ENCODE measurements around the gene FBF1. TPM values are rescaled to one million over a fixed set of nuclear protein-coding genes. Genes with fewer than 3 reads are reported as not detected.
"Not testable (repeated sequence)": the region's sequence is repeated elsewhere in the genome, so short reads cannot be mapped to it uniquely, and the experiment has no call there.

Gene FBF1
- 12.2 TPM for polyA plus RNA-seq (ENCODE audit: insufficient read length)
- long read RNA-seq, donor 1, result 0 reads
- long read RNA-seq, donor 2, result 0 reads
- long read RNA-seq, donor 3, result 0 reads
- long read RNA-seq, donor 4, result 0 reads
- long read RNA-seq, donor 5, result 0 reads
- long read RNA-seq, donor 6, result 0 reads
- long read RNA-seq, donor 7, result 0 reads
- long read RNA-seq, donor 8, result 0 reads

DNA sequence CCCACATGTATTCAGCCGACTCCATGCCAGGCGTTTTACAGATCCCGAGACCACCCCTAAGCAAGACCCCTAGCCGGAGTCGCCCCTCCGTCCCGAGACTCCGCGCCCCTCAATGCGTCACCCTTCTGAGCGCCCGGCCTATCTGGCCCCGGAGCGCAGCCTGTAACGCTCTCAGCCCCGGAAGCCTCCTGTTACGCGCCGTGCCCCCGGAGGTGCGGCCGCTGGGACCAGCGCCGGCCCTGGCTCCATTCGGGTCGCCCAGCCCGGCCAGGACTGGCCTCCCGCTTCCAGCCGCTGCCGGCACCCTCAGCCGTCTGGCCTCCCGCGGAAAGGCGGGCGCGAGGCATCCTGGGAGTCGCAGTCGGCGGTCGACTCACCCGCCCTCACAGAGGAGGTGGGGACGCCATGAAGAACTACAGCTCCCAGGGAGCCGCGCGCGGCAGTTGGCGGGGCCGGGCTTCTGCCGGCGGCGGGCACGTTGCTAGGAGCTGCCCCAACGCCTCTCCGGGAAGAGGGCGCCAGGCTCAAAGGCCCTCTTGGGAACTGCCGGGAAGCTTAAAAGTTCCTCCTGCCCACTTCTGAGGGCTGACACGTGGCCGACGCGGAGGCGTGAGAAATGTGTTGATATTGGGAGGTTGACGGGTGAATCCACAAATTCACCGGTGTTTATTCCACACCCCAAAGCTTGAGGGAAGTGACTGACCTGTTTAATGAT lies at the start of gene FBF1:
TSS of gene FBF1 (minus strand) at position 316 of the 715 bp plus-strand sequence. CDS start 2,893 bp downstream, outside the sequence.
- peak; percentile 91 for DNase-seq

GRCh38 chr17:75987041-75987440 lies 46.2 kb upstream of the FBF1 start:
- DNase-seq, result no peak

- no peak for DNase-seq
Observed at GRCh38 chr17:75985986-75986385, 45.1 kb upstream of the FBF1 start.

DNA sequence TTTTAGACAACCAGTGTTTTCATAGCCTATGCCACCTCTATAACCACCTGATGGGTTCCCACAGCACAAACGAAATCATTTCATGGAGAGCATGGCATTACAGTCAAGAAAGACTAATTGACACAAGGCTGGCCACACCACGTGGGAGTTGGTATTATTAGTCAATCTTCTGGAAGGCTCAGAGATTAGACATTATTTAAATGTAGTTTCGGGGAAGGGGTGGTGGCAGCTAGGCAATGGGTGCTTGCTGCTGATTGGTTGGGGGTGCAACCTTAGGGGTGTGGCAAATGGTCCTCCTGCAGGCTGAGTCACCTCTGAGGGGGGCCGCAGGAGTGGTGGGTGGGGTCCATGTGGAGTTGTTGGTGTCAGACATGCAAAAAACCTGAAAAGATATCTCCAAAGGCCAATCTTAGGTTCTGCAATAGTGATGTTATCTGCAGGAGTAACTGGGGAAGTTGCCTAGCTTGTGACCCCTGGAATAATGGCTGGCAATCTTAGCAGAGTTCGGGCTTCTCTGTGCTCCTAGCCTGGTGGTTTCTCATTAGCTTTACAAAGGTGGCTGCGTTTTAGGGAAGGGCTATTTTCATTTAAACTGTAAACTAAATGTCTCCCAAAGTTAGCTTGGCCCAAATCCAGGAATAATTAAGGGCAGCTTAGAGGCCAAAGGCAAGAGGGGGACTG lies 42.8 kb upstream of the FBF1 start:
- no peak for DNase-seq

- no peak for DNase-seq
Observed at GRCh38 chr17:75981019-75981615, 40.3 kb upstream of the FBF1 start.

DNA sequence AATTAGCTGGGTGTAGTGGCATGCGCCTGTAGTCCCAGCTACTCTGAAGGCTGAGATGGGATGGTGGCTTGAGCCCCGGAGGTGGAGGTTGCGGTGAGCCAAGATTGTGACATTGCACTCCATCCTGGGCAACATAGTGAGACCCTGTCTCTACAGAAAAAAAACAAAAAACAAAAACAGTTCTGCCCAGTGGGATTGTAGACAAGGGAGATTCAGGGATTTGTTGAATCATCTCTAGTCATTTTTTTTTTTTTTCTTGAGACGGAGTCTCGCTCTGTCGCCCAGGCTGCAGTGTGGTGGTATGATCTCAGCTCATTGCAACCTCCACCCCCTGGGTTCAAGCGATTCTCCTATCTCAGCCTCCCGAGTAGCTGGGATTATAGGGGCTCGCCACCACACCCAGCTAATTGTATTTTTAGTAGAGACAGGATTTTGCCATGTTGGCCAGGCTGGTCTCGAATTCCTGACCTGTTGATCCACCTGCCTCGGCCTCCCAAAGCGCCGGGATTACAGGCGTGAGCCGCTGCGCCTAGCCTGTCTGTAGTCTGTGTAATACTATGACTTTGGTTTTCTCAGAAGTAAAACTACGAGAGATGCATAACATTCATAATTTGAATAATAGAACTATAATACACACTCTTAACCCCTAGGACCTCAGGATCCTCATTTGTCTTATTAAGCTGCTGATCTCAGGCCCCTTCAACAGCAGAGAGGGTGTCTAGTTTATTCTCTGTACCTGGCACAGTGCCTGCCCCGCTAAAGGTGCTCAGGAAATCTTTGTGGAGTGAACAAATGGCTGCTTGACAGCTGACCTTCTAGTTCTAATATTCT lies 39.6 kb upstream of the FBF1 start:
- no peak for DNase-seq

GRCh38 chr17:75979705-75980187 lies 38.9 kb upstream of the FBF1 start:
- no peak for DNase-seq

- DNase-seq, result peak; percentile 97
Observed at GRCh38 chr17:75978938-75979704, 38.3 kb upstream of the FBF1 start, which contains the start of the genes ACOX1 and TEN1. ACOX1 (minus strand) TSS chr17:75979166; CDS start chr17:75979073, 93 bp downstream. TEN1 (plus strand) TSS chr17:75979240; CDS start chr17:75986193, 6,953 bp downstream.

- DNase-seq, result no peak
Observed at GRCh38 chr17:75976175-75976848, 35.5 kb upstream of the FBF1 start.

DNA sequence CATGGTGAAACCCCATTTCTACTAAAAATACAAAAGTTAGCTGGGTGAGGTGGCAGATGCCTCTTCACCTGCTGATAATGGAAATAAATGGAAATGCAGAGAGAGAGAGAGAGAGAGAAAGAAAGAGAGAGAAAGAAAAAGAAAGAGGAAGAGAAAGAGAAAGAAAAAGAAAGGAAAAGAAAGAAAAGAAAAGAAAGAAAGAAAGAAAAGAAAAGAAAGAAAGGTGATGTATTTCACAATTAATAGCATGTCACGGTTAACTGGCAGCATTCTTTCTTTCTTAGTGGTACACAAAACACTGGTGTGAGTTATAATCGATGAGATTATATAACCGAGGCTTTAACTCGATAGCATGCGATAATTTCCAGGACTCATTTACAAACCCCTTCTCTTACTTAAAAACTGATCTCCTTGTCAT lies 34.9 kb upstream of the FBF1 start:
- no peak for DNase-seq

- not testable (repeated sequence) for DNase-seq
Observed at GRCh38 chr17:75975187-75975586, 34.3 kb upstream of the FBF1 start.

DNA sequence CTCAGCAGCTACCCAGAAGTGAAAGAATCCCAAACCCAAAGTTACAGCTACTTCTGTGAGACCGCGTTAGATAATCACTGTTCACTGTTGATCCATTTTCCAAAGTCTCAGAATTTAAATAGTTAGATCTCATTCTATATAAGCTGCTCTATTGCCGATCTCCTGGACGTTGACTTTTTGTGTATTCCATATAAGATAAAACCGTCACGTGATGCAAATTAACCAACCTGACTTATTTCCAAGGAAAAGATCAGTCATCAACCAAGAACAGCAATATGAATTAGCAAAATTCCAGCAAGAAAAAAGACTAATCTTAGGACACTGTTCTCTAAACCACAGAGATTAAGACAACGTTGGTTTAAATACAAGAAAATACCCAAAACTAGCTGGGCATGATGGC lies 29.8 kb upstream of the FBF1 start:
- DNase-seq, result no peak

DNA sequence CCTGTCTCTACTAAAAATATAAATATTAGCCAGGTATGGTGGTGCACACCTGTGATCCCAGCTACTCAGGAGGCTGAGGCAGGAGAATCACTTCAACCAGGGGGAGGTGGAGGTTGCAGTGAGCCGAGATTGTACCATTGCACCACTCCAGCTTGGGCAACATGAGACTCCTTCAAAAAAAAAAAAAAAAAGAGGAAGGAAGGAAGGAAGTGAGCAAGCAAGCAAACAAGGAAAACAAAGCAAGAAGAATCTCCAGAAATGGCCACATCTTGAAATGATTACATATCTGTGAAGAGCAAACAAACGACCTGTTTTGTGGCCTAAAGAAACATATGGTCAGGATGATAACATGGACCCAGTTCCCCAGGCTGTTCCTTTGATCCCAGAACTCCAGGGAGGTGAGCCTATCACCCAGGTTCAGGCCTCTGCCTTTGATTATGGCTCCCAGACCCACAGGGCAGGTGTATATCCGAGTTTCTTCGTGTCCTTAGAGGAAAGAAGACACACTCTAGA lies 29.2 kb upstream of the FBF1 start:
- no peak for DNase-seq

DNA sequence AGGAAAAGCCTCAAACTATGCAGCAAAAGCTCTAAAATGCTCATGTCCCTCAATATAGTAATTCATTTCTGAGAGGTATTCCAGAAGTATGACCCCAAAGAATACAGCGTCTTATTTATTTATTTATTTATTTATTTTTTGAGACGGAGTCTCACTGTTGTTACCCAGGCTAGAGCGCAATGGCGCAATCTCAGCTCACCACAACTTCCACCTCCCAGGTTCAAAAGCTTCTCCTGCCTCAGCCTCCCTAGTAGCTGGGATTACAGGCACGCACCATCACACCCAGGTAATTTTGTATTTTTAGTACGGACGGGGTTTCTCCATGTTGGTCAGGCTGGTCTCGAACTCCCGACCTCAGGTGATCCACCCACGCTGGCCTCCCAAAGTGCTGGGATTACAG lies 28.2 kb upstream of the FBF1 start:
- not testable (repeated sequence) for DNase-seq

GRCh38 chr17:75965468-75965867 lies 24.6 kb upstream of the FBF1 start:
- DNase-seq, result no peak

DNA sequence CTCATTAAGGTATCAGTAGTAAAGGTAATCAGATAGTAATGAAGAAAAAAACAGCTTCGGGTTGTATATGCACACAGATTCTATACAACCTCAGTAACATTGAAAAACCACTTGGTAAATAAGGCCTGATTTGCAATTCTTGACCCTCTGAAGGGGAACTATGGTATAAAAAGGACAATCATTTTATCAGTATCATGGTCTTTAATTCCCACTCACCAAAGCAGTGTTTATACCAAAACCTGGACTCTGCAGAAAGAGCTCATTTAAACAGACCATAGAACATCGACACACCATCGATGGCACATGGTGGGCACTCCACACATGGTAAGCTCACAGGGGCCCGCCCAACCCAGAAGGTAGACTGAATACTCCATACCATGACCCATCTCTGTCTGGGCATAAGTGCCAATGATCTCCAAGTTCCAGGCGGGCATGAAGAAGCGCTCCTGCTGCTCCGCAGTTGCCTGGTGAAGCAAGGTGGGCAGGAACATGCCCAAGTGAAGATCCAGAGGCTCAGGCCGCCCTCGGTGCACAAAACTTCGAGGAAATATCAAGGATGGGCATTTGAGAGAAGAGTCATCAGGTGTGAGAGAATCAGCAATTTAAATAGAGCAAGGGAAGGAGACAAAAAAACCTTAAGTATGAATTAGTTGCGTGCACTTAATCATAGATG lies 19.1 kb upstream of the FBF1 start:
- DNase-seq, result no peak

DNA sequence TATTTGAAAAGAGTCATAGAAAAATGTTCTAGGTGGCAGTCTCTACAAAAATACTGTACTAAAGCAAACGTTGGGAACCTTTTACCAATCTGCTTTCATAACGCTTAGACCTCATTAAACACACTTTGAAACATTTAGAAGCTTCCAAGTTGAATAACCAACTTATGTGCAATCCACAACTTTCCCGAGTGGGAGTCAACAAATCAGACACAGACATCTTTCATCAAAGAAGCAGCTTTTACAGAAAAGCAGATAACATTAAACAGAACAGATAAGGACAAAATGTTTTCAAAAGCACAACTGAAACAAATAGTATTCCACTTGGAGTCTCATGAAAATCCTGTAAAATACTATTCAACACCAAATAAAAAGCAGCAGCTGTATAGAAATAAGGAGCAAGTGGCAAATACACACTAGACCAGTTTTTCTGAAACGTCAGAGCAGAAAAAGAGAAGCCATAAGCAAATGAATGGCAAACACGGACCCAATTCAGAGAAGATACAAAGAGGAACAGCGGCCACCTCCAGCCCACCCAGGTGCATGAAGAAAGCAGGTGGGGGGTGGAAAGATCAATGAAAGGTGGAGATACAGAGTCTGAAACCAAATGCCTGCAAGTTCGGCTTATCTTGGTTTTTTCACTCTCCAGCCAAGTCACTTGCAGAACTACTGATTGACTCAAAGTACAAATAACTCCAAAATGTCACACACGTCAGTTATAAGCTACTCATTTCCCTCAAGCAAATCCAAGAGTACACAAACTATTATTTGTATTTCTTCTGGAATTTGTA lies 18.4 kb upstream of the FBF1 start:
- DNase-seq, result no peak

DNA sequence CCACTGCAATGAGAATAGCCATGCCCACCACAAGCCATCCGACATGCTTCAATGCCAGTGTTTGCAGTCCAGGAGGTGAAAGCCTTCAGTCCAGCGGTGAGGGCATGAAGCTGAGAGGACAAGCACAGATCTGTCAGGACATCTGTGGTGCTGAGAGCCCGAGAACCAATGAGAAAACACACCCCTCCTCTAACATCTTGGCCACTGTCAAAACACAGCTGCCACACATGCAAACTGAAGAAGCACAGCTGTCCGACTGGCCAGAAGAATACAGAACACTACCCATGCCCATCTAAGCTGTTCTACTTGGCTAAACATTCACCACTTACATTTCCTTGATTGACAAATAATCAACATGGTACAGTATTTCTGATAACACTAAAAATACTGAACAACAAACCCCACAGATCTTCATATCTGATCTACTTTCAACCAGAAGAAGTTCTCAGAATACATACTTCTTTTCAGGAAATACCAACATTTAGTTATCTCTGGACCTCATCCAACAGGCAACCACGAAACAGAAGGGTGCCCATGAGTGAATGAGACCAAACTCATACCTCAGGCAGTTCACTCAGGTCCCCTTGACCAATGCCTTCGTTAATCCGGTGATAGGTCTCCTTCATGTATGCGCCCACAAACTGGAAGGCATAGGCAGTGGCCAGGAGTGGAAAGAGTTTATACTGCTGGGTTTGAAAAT lies 10.2 kb upstream of the FBF1 start:
- DNase-seq, result no peak

All from left kidney (tissue), 8 donors.